Omental fat pad (tissue), 4 donors: Measurements from ENCODE around the gene TUBA3C. TPM values are rescaled to one million over a fixed set of nuclear protein-coding genes. Genes with fewer than 3 reads are reported as not detected.

Source experiments
- ATAC-seq: fragments of 150-250 bp; one replicate; pipeline ENCODE4 v1.9.1; 2016; ENCODE audit warnings: mild to moderate bottlenecking, moderate library complexity; ENCODE audit not compliant: low FRiP score
- DNase-seq: peaks from one replicate; pipeline ENCODE4 v3.0.0-alpha.2; 2019; ENCODE audit warnings: low spot score
- total RNA-seq, 4 donors: library from RNA; depleted of rRNA; stranded (reverse); fragments of >200 nt; gene quantifications; one replicate each; pipeline ENCODE4 v1.1.0, GENCODE V29; 2016
- TF ChIP-seq, protein P1 (sequence below), 3 donors: fragments of 450-650 bp; IDR thresholded peaks; one replicate each; pipeline ENCODE4 v1.5.1; 2016 to 2017; ENCODE audit warnings: antibody characterized with exemption in 3 of 3, mild to moderate bottlenecking in 3 of 3, moderate library complexity in 2 of 3

Gene TUBA3C
- total RNA-seq, 4 donors from 2014 or later, result not detected

DNA sequence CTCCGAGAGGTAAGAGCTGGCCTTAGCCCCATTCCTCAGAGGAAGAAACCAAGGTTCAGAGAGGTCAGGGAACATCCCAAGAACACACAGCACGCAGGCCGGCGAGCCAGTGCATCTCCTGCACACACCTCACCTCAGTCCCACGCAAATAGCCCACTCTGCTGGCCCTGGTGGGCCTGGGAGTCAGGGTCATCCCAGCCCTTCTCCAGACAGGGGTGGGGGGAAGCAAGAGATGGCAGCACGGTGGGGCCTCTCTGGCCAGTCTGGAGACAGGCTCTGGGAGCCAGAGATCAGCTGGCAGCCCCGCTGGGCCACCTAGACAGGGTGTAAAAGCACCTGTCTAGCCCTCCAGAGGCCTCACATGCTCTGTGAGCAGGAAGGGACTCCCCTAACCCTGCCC, 26.8 kb downstream of the TUBA3C start:
- DNase-seq, result no peak
- no peak for ATAC-seq
- TF ChIP-seq, protein P1, sequence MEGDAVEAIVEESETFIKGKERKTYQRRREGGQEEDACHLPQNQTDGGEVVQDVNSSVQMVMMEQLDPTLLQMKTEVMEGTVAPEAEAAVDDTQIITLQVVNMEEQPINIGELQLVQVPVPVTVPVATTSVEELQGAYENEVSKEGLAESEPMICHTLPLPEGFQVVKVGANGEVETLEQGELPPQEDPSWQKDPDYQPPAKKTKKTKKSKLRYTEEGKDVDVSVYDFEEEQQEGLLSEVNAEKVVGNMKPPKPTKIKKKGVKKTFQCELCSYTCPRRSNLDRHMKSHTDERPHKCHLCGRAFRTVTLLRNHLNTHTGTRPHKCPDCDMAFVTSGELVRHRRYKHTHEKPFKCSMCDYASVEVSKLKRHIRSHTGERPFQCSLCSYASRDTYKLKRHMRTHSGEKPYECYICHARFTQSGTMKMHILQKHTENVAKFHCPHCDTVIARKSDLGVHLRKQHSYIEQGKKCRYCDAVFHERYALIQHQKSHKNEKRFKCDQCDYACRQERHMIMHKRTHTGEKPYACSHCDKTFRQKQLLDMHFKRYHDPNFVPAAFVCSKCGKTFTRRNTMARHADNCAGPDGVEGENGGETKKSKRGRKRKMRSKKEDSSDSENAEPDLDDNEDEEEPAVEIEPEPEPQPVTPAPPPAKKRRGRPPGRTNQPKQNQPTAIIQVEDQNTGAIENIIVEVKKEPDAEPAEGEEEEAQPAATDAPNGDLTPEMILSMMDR (IDR thresholded peaks at IDR 0.05), result no peak

DNA sequence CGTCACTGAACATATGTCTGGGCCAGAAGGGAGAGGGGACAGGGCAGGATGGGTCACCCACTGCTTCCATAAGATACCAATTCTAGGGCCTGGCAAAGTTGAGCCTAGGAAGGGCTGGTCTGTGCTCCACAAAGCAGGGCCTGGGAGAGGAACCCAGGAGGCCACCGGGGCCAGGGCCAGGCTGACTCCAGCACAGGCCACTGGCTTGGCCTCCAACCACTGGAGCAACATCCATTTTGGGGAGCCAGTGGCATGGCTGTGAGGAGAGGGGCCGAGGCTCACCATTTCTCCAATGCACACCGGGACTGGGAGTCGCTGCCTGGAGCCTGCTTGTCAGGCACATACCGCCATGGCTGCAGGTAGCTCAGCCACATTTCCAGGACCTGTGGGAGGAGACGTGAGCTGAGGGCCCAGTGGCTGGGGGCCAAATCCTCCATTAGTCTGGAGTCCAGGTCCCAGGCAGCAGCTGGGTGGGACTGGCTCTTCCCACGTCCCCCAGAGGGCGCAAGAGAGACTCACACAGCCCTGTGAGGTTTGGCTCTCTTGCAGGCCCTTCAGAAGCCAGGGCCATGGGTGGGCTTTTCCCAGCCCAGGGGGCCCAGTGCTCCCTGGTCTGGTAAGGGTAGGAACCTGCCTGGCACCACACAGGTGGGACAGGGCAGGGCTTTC, 27.7 kb downstream of the TUBA3C start:
- no peak for DNase-seq
- no peak for ATAC-seq
- TF ChIP-seq, protein P1 (IDR thresholded peaks at IDR 0.05), result no peak

DNA sequence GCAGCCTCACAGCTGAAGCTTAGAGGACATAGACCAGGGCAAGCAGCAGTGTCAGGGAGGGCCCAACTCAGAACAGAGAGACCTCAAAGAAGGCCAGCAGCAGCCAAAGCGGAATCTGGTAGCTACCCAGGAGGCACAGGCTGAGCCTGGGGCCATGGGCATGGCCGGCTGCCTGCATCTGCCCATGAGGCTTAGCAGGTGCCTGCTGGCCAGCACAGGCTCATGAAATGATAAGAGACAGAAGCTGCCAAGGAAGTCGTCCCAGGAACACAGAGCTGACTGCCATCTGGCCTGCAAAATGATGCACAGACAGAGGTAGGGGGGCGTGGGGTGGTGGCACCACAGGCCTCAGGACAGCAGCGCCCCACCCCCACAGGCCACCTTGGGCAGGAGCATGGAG, 29.2 kb downstream of the TUBA3C start:
- DNase-seq, result no peak
- no peak for ATAC-seq
- TF ChIP-seq, protein P1 (IDR thresholded peaks at IDR 0.05), result no peak

DNA sequence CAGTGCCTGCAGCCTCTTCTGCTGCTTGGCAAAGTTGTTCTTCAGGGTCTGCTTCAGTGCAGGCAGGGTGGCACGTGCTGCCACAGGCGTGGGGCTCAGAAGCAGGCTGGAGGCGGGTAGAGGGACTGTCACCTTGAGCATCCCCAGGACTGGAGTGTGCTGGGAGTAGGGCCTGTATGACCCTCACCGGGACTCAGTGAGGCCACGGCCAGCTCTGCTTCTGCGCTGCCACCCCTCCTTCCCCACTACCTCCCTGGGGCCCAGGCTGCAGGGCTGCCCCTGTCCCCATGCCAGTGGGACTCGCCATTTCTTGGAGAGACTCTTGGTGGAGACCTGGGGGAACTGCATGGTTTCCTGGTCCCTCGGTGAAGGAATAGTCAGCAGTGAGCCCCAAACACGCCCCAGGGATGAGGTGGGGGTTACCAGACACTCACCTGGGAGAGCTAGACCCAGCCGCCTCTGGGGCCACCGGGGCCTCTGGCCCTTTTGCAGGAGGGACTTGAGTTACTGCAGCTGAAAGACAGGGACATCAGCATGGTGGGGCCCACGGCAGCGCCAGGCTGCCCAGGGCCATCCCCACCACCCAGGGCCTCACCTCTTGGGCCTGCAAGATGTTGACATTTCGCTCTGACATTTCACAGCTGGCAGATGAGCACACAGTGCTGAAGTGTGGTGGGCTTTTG, 29.9 kb downstream of the TUBA3C start:
- ATAC-seq (no peak), DNase-seq (no peak)
- TF ChIP-seq, protein P1 (IDR thresholded peaks at IDR 0.05), result no peak

DNA sequence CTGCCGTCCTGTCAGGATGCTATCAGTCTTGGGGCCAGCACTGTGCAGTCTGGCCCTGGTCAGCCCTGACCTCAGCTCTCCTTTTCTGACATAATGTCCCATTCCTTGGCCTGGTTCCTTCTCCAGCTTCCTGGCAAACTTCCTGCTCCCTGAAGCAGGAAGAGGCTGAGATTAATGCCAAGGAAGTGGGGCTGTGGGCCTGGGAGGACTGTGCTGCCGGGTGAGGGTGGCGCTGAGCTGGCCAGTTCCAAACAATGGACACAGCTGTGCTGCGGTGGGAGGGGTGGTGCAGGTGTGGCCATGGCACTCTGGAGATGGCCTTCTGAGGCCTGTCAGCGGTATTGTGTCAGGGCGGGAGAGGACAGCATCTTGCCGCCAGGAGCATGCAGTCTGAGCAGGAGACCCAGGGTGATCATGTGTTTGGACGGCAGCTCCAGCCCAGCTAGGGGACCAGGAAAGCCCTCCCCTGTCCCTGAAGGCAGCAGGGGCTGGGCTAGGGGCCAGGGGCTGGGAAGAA, 30.9 kb downstream of the TUBA3C start:
- TF ChIP-seq, protein P1 (IDR thresholded peaks at IDR 0.05), result no peak
- DNase-seq (no peak), ATAC-seq (no peak)

DNA sequence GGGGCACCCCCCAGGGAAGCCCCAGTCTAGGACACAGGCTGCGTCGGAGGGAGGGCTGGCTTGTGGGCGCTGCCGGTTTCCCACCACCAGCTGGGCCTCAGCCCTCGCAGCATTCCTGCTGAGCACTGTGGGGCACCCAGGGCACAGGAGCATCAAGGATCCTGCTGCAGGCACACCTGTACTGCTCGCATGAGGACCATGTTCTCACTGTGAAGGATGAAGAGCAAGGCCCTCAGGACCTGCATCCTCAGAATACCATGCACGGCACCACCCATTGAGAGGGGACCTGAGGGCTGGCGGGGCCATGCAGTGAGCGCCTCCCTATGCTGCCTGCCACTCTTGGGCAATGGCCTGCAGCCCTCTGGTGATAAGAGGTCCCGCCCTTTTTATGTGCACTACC, 31.4 kb downstream of the TUBA3C start:
- no peak for DNase-seq
- no peak for ATAC-seq
- TF ChIP-seq, protein P1 (IDR thresholded peaks at IDR 0.05), result no peak

DNA sequence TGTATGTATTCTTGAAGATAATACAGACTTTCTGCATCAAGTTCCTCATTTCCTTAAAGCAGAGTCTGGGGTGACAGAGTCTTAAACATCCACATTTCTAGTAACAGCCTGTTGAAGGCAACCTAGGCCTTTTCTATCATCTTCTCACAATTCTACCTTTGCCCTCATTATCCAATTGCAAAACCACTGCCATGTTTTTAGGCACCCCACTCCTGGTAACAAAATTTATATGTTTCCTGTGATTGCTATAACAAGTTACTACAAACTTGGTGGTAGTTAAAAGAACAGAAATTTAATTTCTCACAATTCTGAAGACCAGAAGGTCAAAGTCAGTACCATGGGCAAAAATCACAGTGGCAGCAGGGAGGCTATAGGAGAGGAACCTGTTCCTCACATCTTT, 33.1 kb downstream of the TUBA3C start:
- no peak for DNase-seq
- TF ChIP-seq, protein P1 (IDR thresholded peaks at IDR 0.05), result no peak
- no peak for ATAC-seq
